HepG2 (cell line): Measurements from ENCODE around the gene FGF21. TPM values are rescaled to one million over a fixed set of nuclear protein-coding genes. Genes with fewer than 3 reads are reported as not detected.
A peak's percentile ranks its signal among the peaks of the same experiment; 100 is the strongest.

ENCODE experiments used
- ADNP ChIP-seq: sonication (generic); formaldehyde crosslinking; IDR thresholded peaks from 2 replicates; pipeline ENCODE4 v1.4.0; 2020; ENCODE audit warnings: missing genetic modification reagents
- AGO1 ChIP-seq: fragments of 200-400 bp; formaldehyde crosslinking; IDR thresholded peaks from 2 replicates; pipeline ENCODE4 v1.6.1; 2017; ENCODE audit warnings: mild to moderate bottlenecking, low read depth, low read length, moderate library complexity; ENCODE audit not compliant: poor library complexity, severe bottlenecking
- BCL3 ChIP-seq: sonication (generic); formaldehyde crosslinking; IDR thresholded peaks from 2 replicates; pipeline ENCODE4 v1.5.1; 2020; ENCODE audit warnings: mild to moderate bottlenecking, missing genetic modification reagents, moderate library complexity
- CEBPG ChIP-seq: IDR thresholded peaks from 2 replicates; pipeline ENCODE4 v1.6.1; 2016
- CERS6 ChIP-seq: sonication (generic); formaldehyde crosslinking; IDR thresholded peaks from 2 replicates; pipeline ENCODE4 v1.5.0; 2020; ENCODE audit warnings: missing genetic modification reagents
- DNMT3B ChIP-seq: conservative IDR thresholded peaks from 2 replicates; pipeline ENCODE4 v1.6.1; 2016; ENCODE audit warnings: missing biosample characterization, control low read depth
- IKZF4 ChIP-seq: sonication (generic); formaldehyde crosslinking; IDR thresholded peaks from 2 replicates; pipeline ENCODE4 v1.5.1; 2020; ENCODE audit warnings: borderline replicate concordance, mild to moderate bottlenecking, low read depth, missing genetic modification reagents; ENCODE audit errors: not compliant biosample characterization
- ISL2 ChIP-seq: sonication (generic); formaldehyde crosslinking; IDR thresholded peaks from 2 replicates; pipeline ENCODE4 v1.5.0; 2020; ENCODE audit warnings: missing genetic modification reagents
- KDM1A ChIP-seq: IDR thresholded peaks from 2 replicates; pipeline ENCODE4 v1.6.1; 2016; ENCODE audit warnings: missing compliant biosample characterization
- KLF6 ChIP-seq: IDR thresholded peaks from 2 replicates; pipeline ENCODE4 v1.8.0; 2016; ENCODE audit warnings: missing biosample characterization, missing genetic modification reagents
- MBNL3 ChIP-seq: fragments of 250-450 bp; sonication (Bioruptor Pico); conservative IDR thresholded peaks from 2 replicates; pipeline ENCODE4 v1.8.0; 2022; ENCODE audit warnings: mild to moderate bottlenecking, inconsistent platforms
- PHF8 ChIP-seq: sonication (generic); formaldehyde crosslinking; IDR thresholded peaks from 2 replicates; pipeline ENCODE4 v1.5.0; 2020; ENCODE audit warnings: missing genetic modification reagents
- PRDM4 ChIP-seq: sonication (generic); formaldehyde crosslinking; IDR thresholded peaks from 2 replicates; pipeline ENCODE4 v1.9.0; 2021; ENCODE audit warnings: missing genetic modification reagents, borderline replicate concordance
- SOX6 ChIP-seq, 2 experiments: fragments of 450-650 bp in 1 of 2; sonication (generic) in 1 of 2; formaldehyde crosslinking in 1 of 2; IDR thresholded peaks; 2 replicates each; pipeline versions ENCODE4 v1.4.0 to v1.6.1; 2017 to 2020; ENCODE audit warnings: antibody characterized with exemption in 1 of 2, mild to moderate bottlenecking in 1 of 2, missing genetic modification reagents in 1 of 2
- TEF ChIP-seq: sonication (generic); formaldehyde crosslinking; IDR thresholded peaks from 2 replicates; pipeline ENCODE4 v1.5.0; 2020; ENCODE audit warnings: missing genetic modification reagents
- XBP1 ChIP-seq: sonication (generic); formaldehyde crosslinking; IDR thresholded peaks from 2 replicates; pipeline ENCODE4 v1.5.0; 2020; ENCODE audit warnings: missing genetic modification reagents
- ZNF136 ChIP-seq: sonication (generic); formaldehyde crosslinking; IDR thresholded peaks from 2 replicates; pipeline ENCODE4 v1.8.1; 2022; ENCODE audit warnings: low read depth, mild to moderate bottlenecking, moderate library complexity, missing genetic modification reagents
- ZNF160 ChIP-seq: sonication (generic); formaldehyde crosslinking; IDR thresholded peaks from 2 replicates; pipeline ENCODE4 v1.8.0; 2022; ENCODE audit warnings: mild to moderate bottlenecking, inconsistent platforms, missing genetic modification reagents
- ZNF207 ChIP-seq: fragments of 450-650 bp; IDR thresholded peaks from 2 replicates; pipeline ENCODE4 v1.6.1; 2016; ENCODE audit warnings: antibody characterized with exemption, borderline replicate concordance
- ZNF230 ChIP-seq: sonication (generic); formaldehyde crosslinking; IDR thresholded peaks from 2 replicates; pipeline ENCODE4 v1.4.0; 2020; ENCODE audit warnings: mild to moderate bottlenecking, missing genetic modification reagents
- ZNF235 ChIP-seq: sonication (generic); formaldehyde crosslinking; IDR thresholded peaks from 2 replicates; pipeline ENCODE4 v1.8.1; 2023; ENCODE audit warnings: mild to moderate bottlenecking, missing genetic modification reagents, borderline replicate concordance
- ZNF333 ChIP-seq: sonication (generic); formaldehyde crosslinking; IDR thresholded peaks from 2 replicates; pipeline ENCODE4 v1.4.0; 2020; ENCODE audit warnings: mild to moderate bottlenecking, missing genetic modification reagents, borderline replicate concordance
- ZNF510 ChIP-seq: sonication (generic); formaldehyde crosslinking; IDR thresholded peaks from 2 replicates; pipeline ENCODE4 v1.4.0; 2020; ENCODE audit warnings: low read depth, mild to moderate bottlenecking, missing genetic modification reagents
- ZNF740 ChIP-seq: sonication (generic); formaldehyde crosslinking; IDR thresholded peaks from 2 replicates; pipeline ENCODE4 v1.4.0; 2020; ENCODE audit warnings: missing genetic modification reagents
- ZNF850 ChIP-seq: sonication (generic); formaldehyde crosslinking; conservative IDR thresholded peaks from 2 replicates; pipeline ENCODE4 v1.9.0; 2021; ENCODE audit warnings: mild to moderate bottlenecking, missing genetic modification reagents
- polyA plus RNA-seq, 8 experiments: library from polyadenylated mRNA; depleted of rRNA in 3 of 8; stranded (reverse) in 7 of 8; unstranded in 1 of 8; fragments of >200 nt; fragmentation: Illumina TruSeq in 4 of 8; extraction: Trizol in 4 of 8; gene quantifications; 2 replicates each; pipeline versions ENCODE4 v1.2.1 to v1.2.3, GENCODE V29; 2011 to 2016; ENCODE audit warnings: low read depth in 4 of 8, missing spikeins in 1 of 8, mixed read lengths in 1 of 8; ENCODE audit not compliant: insufficient read depth in 1 of 8
- total RNA-seq, 5 experiments: library from RNA; depleted of rRNA; stranded (reverse); fragments of >200 nt; fragmentation: Illumina TruSeq; extraction: Trizol; gene quantifications; 2 replicates each; pipeline ENCODE4 v1.2.3, GENCODE V29; 2016; ENCODE audit warnings: low read depth in 1 of 5

FGF21 gene
- total and polyA plus RNA-seq, 2 of the 13 experiments (the other 11 are each of a cell fraction or from before 2014, with no cell fraction given) = 0.17 TPM; not detected in 1

- no peak for TF ChIP-seq IKZF4 (CRISPR knock-in tag)
- peak; percentile 73; the same call in 1 of the 2 replicates for TF ChIP-seq ZNF235 (CRISPR knock-in tag)
- no peak for TF ChIP-seq ZNF207
- no peak for TF ChIP-seq XBP1 (CRISPR knock-in tag)
- 0 out of 2 replicates have a peak, but pooled peaks have one; percentile 36 for TF ChIP-seq MBNL3 (CRISPR knock-in tag)
- 0 out of 2 replicates have a peak, but pooled peaks have one; percentile 24 for TF ChIP-seq ZNF160 (CRISPR knock-in tag)
- no peak for TF ChIP-seq ZNF850 (CRISPR knock-in tag)
- TF ChIP-seq CEBPG = 0 out of 2 replicates have a peak, but pooled peaks have one; percentile 60
- TF ChIP-seq ZNF230 (CRISPR knock-in tag) = peak; percentile 74; the same call in 1 of the 2 replicates
- TF ChIP-seq ZNF333 (CRISPR knock-in tag) = no peak
- TF ChIP-seq ZNF136 = no peak; the same call in 1 of the 2 replicates
- 0 out of 2 replicates have a peak, but pooled peaks have one; percentile 15 for TF ChIP-seq ZNF740 (CRISPR knock-in tag)
- no peak for TF ChIP-seq CERS6 (CRISPR knock-in tag)
- TF ChIP-seq ZNF510 (CRISPR knock-in tag) = peak; percentile 75
- TF ChIP-seq ADNP = no peak
- TF ChIP-seq KLF6 (CRISPR knock-in tag) = peak; percentile 52
- no peak; the same call in 1 of the 2 replicates for TF ChIP-seq BCL3 (CRISPR knock-in tag)
- 0 out of 2 replicates have a peak, but pooled peaks have one; percentile 22 for TF ChIP-seq ISL2 (CRISPR knock-in tag)
- TF ChIP-seq AGO1 = no peak
- TF ChIP-seq PRDM4 = no peak
- TF ChIP-seq TEF (CRISPR knock-in tag) = no peak
- TF ChIP-seq DNMT3B (CRISPR knock-in tag) = no peak
- peak; percentile 61 for TF ChIP-seq PHF8 (CRISPR knock-in tag)
- no peak for TF ChIP-seq SOX6 (IDR thresholded peaks at IDR 0.05)
- TF ChIP-seq SOX6 (CRISPR knock-in tag; IDR thresholded peaks at IDR 0.05) = no peak
- TF ChIP-seq KDM1A (CRISPR knock-in tag) = no peak
These were observed 51.7 kb downstream of the FGF21 start (continued) for GRCh38 chr19:48806818-48807589.
